Activated T-helper 1 cell treated with anti-CD3 and anti-CD28 coated beads, Interleukin-2, amount 50 U/mL, for 16 hours (primary cell): ENCODE data around the gene GPR158.

Experiments used
- DNase-seq, 2 donors: peaks; one replicate each; pipeline ENCODE4 v3.0.0-alpha.2; 2020; ENCODE audit warnings: low read depth in 1 of 2, low spot score in 1 of 2

The GPR158 gene

GRCh38 chr10:25651534-25651933 is 476.7 kb downstream of the GPR158 start:
- DNase-seq = no peak
